ENCODE results near the gene TMEM109.

TMEM109 gene

GRCh38 chr11:60897496-60897895 lies 16.5 kb upstream of the TMEM109 start:
- TF ChIP-seq HOXC10 (CRISPR knock-in tag; IDR thresholded peaks at IDR 0.05) (no peak), ZNF10 (tag by site-specific recombination; IDR thresholded peaks at IDR 0.05) (no peak), ZNF747 (tag by site-specific recombination; IDR thresholded peaks at IDR 0.05) (no peak), ZNF707 (tag by site-specific recombination; IDR thresholded peaks at IDR 0.05) (no peak), TCF7L2 (IDR thresholded peaks at IDR 0.05; ENCODE audit: borderline replicate concordance, low read depth, low read length) (no peak), ZNF776 (tag by site-specific recombination; IDR thresholded peaks at IDR 0.05; ENCODE audit: borderline replicate concordance) (no peak), ZNF202 (tag by site-specific recombination; IDR thresholded peaks at IDR 0.05; ENCODE audit: borderline replicate concordance) (no peak), ZNF350 (tag by site-specific recombination; IDR thresholded peaks at IDR 0.05) (no peak), ZNF449 (tag by site-specific recombination; IDR thresholded peaks at IDR 0.05) (no peak), SETDB1 (IDR thresholded peaks at IDR 0.05; ENCODE audit: insufficient read length, low read length) (no peak), ZSCAN5A (tag by site-specific recombination; IDR thresholded peaks at IDR 0.05) (no peak), ZNF239 (tag by site-specific recombination; IDR thresholded peaks at IDR 0.05) (no peak), ZNF624 (tag by site-specific recombination; IDR thresholded peaks at IDR 0.05) (no peak), ZNF19 (tag by site-specific recombination; IDR thresholded peaks at IDR 0.05; ENCODE audit: low read depth) (no peak), ZNF548 (tag by site-specific recombination; IDR thresholded peaks at IDR 0.05) (no peak), ZNF561 (tag by site-specific recombination; IDR thresholded peaks at IDR 0.05; ENCODE audit: borderline replicate concordance) (no peak), PRDM1 (tag by site-specific recombination; IDR thresholded peaks at IDR 0.05) (no peak), ZBTB44 (tag by site-specific recombination; IDR thresholded peaks at IDR 0.05) (no peak), ZNF558 (tag by site-specific recombination; IDR thresholded peaks at IDR 0.05) (no peak), ZNF302 (tag by site-specific recombination; IDR thresholded peaks at IDR 0.05; ENCODE audit: low read depth) (no peak)
- ChIA-PET CTCF (interaction anchor here (0.7 to 6.3 kb wide), 3 partner anchors 10 to 633 kb away, joined by 3 to 78 read pairs (median 6); no protein-coding TSS in a partner anchor), POLR2A (no interaction called here)
- Histone ChIP-seq H3K9me3 (ENCODE audit: control insufficient read depth, insufficient read depth, low read depth, low read length) (no peaks in the 10 kb centered on the region), H3K4me3 (ENCODE audit: low read depth, low read length) (no peak overlapping the region), H3K27ac (ENCODE audit: extremely low read depth, low read depth, low read length) (no peak overlapping the region), H3K4me1 (ENCODE audit: control insufficient read depth, insufficient read depth, low read length) (no peaks in the 10 kb centered on the region), H3K36me3 (ENCODE audit: control insufficient read depth in 2 of 2, insufficient read depth in 1 of 2, low read length in 2 of 2) (peaks cover 26 to 99% of the 10 kb centered on the region in 2 experiments)

GRCh38 chr11:60899046-60899936 lies 14.7 kb upstream of the TMEM109 start:
- no peak overlapping the region for H3K4me3 ChIP-seq (ENCODE audit: low read depth, low read length)
- no peak for TF ChIP-seq ZSCAN5A (tag by site-specific recombination; IDR thresholded peaks at IDR 0.05)
- TF ChIP-seq ZNF654 (tag by site-specific recombination; IDR thresholded peaks at IDR 0.05; ENCODE audit: low read depth) = peak; percentile 35
- peak; percentile 52; the same call in 1 of the 2 replicates for TF ChIP-seq IKZF3 (tag by site-specific recombination; IDR thresholded peaks at IDR 0.05)
- no peak for TF ChIP-seq ZNF548 (tag by site-specific recombination; IDR thresholded peaks at IDR 0.05)
- TF ChIP-seq SP7 (tag by site-specific recombination; IDR thresholded peaks at IDR 0.05) = no peak
- TF ChIP-seq ZNF366 (tag by site-specific recombination; conservative IDR thresholded peaks at IDR 0.05) = no peak
- H3K36me3 ChIP-seq (ENCODE audit: control insufficient read depth in 2 of 2, insufficient read depth in 1 of 2, low read length in 2 of 2) = peaks cover 19 to 99% of the 10 kb centered on the region in 2 experiments
- POLR2A ChIA-PET = interaction anchor here (0.6 kb wide), 1 partner anchor 14 kb away, joined by 4 read pairs; the partner anchor contains the start of gene TMEM109
- CTCF ChIA-PET = interaction anchor here (0.6 to 6.3 kb wide), 35 partner anchors 8 to 558 kb away, joined by 3 to 78 read pairs (median 4); partner anchors contain the start of genes MS4A8, TMEM109 and ZP1
- H3K9me3 ChIP-seq (ENCODE audit: control insufficient read depth, insufficient read depth, low read depth, low read length) = no peaks in the 10 kb centered on the region
- H3K27ac ChIP-seq (ENCODE audit: extremely low read depth, low read depth, low read length) = no peak overlapping the region
- no peaks in the 10 kb centered on the region for H3K4me1 ChIP-seq (ENCODE audit: control insufficient read depth, insufficient read depth, low read length)

Data from HEK293 (cell line).